Astrocyte (in vitro differentiated cells and primary cell): ENCODE measurements around the gene SNED1.

Source experiments
- EZH2 ChIP-seq: IDR thresholded peaks from 2 replicates; pipeline ENCODE4 v1.6.1; 2012; ENCODE audit warnings: mild to moderate bottlenecking, low read length, inconsistent platforms; ENCODE audit not compliant: insufficient read depth
- TF ChIP-seq, protein P1 (sequence below): IDR thresholded peaks from 2 replicates; pipeline ENCODE4 v1.5.1; 2011; ENCODE audit warnings: low read depth, mild to moderate bottlenecking, inconsistent platforms, low read length, moderate library complexity; ENCODE audit not compliant: insufficient read depth

DNA sequence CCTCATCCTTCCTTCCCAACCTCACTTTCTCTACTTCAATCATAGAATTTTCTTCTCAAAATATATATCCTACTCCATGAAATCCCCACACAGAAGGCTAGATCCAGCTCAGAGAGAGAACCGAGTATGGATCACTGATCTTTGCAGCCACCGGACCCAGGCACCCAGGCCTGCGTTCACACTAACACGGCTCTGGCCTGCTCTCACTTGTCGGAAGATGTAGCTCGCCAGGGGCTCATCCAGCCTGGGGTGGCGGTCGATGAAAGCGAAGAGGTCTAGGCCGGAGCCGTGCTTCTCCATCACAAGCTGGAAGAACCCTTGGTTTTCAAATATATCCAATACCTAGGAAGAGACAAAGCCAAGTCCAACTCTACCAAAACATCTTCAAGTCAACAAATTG lies 116.4 kb downstream of the SNED1 start:
- TF ChIP-seq, protein P1, sequence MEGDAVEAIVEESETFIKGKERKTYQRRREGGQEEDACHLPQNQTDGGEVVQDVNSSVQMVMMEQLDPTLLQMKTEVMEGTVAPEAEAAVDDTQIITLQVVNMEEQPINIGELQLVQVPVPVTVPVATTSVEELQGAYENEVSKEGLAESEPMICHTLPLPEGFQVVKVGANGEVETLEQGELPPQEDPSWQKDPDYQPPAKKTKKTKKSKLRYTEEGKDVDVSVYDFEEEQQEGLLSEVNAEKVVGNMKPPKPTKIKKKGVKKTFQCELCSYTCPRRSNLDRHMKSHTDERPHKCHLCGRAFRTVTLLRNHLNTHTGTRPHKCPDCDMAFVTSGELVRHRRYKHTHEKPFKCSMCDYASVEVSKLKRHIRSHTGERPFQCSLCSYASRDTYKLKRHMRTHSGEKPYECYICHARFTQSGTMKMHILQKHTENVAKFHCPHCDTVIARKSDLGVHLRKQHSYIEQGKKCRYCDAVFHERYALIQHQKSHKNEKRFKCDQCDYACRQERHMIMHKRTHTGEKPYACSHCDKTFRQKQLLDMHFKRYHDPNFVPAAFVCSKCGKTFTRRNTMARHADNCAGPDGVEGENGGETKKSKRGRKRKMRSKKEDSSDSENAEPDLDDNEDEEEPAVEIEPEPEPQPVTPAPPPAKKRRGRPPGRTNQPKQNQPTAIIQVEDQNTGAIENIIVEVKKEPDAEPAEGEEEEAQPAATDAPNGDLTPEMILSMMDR: no peak
- no peak for TF ChIP-seq EZH2
